Activated T-helper 17 cell treated with anti-CD3 and anti-CD28 coated beads, Interleukin-2, amount 50 U/mL, for 72 hours (primary cell): ENCODE measurements around the gene DHODH. TPM values are rescaled to one million over a fixed set of nuclear protein-coding genes. Genes with fewer than 3 reads are reported as not detected.

Experiments
- ATAC-seq: fragments of 150-1000 bp; cut with Tn5 transposase; replicated peaks from 2 replicates; pipeline ENCODE4 v1.10.0; 2021; ENCODE audit warnings: mild to moderate bottlenecking, moderate library complexity
- H3K27ac Mint-ChIP-seq: one replicate; pipeline ENCODE4 v1.8.0; 2022; ENCODE audit warnings: mixed read lengths
- H3K27me3 Mint-ChIP-seq: one replicate; pipeline ENCODE4 v1.8.0; 2022; ENCODE audit warnings: mixed read lengths
- H3K36me3 Mint-ChIP-seq: one replicate; pipeline ENCODE4 v1.8.0; 2022; ENCODE audit warnings: low read depth, mild to moderate bottlenecking, mixed read lengths
- H3K4me1 Mint-ChIP-seq: one replicate; pipeline ENCODE4 v1.8.0; 2022; ENCODE audit warnings: mixed read lengths
- H3K4me3 Mint-ChIP-seq: one replicate; pipeline ENCODE4 v1.8.0; 2022; ENCODE audit warnings: mild to moderate bottlenecking, mixed read lengths
- H3K9me3 Mint-ChIP-seq: one replicate; pipeline ENCODE4 v1.8.0; 2022; ENCODE audit warnings: mixed read lengths
- total RNA-seq, 2 donors: library from RNA; stranded (reverse); gene quantifications; one replicate each; pipeline ENCODE4 v1.2.3, GENCODE V29; 2022

DHODH gene
- total RNA-seq = 10 to 100 TPM; 14.9 to 22.1 TPM

DNA sequence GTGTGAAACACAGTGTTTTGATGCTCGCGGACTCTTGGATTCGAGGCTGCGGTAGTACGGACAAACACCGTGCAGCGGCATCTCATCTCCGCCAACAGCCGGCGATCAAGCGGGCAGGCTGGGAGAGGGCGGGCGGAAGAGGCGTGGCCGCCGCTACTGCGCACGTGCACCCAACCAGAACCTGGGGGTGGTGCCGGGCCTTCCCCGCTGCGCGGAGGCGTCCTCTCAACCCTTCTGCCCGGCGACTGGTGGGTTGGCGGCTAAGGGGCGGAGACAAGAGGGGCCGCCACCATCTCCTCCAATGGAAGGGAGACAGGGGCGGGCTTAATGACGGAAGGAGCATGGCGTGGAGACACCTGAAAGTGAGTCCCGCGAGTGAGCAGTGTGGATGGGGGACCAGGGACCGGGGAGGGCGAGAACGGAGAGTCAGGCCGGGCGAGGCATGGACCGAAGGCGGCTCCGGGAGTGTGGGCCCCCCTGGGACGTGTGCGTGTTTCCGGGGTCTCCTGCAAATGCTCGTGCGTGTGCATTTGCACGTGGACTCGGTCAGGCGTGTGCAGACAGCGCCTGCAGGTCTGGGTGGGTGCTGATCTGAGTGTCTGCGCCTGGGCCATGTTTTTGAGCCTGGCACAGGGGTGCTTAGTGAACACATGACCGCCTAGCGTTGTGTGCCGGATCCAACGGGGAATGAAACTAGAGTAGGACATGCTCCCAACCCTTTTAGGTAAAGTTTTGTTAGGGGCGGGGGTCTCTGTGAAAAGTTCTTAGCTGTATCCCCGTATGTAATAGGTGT lies at the start of gene DHODH:
Gene DHODH, plus strand, starts transcription at position 321 of the 793 bp plus-strand sequence. Its CDS starts 21 bp downstream, at position 342.
- no peaks in the 10 kb centered on the region for H3K27me3 Mint-ChIP-seq
- peak within 1 kb of the TSS; percentile 89 for H3K4me3 Mint-ChIP-seq
- peak within 1 kb of the TSS; percentile 89 for H3K27ac Mint-ChIP-seq
- H3K36me3 Mint-ChIP-seq = peaks cover 13% of the 10 kb centered on the region
- no peaks in the 10 kb centered on the region for H3K9me3 Mint-ChIP-seq
- ATAC-seq = peak; percentile 99
- peaks cover under 1% of the 10 kb centered on the region for H3K4me1 Mint-ChIP-seq

- Mint-ChIP-seq H3K4me1 (peaks cover 4% of the 10 kb centered on the region), H3K36me3 (no peaks in the 10 kb centered on the region), H3K4me3 (no peak overlapping the region), H3K9me3 (no peaks in the 10 kb centered on the region), H3K27ac (no peak overlapping the region), H3K27me3 (no peaks in the 10 kb centered on the region)
- ATAC-seq = peak; percentile 93
Measured at GRCh38 chr16:71961066-71962039, 47.2 kb upstream of the DHODH start.

GRCh38 chr16:71963125-71963875 lies 45.2 kb upstream of the DHODH start:
- no peaks in the 10 kb centered on the region for H3K27me3 Mint-ChIP-seq
- no peak overlapping the region for H3K27ac Mint-ChIP-seq
- no peaks in the 10 kb centered on the region for H3K36me3 Mint-ChIP-seq
- H3K4me3 Mint-ChIP-seq = no peak overlapping the region
- no peak for ATAC-seq
- no peaks in the 10 kb centered on the region for H3K9me3 Mint-ChIP-seq
- peaks cover 4% of the 10 kb centered on the region for H3K4me1 Mint-ChIP-seq

DNA sequence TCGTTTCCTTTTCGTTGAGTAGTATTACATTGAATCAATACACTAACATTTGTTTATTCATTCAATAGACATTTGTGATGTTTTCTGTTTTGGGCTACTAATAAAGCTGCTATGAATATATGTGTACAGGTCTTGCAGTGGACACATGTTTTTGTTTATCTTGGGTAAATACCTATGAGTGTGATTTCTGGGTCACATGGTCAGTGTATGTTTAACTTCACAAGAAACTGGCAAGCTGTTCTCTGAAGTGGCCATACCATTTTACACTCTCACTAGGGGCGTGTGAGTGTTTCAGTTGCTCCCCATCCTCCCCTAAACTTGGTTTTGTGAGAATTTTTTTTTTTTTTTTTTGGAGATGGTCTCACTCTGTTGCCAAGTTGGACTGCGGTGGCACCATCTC lies 43.3 kb upstream of the DHODH start:
- Mint-ChIP-seq H3K36me3 (no peaks in the 10 kb centered on the region), H3K27ac (no peak overlapping the region), H3K4me1 (peaks cover 4% of the 10 kb centered on the region), H3K9me3 (no peaks in the 10 kb centered on the region), H3K4me3 (no peak overlapping the region), H3K27me3 (no peaks in the 10 kb centered on the region)
- no peak for ATAC-seq

- H3K27me3 Mint-ChIP-seq = no peaks in the 10 kb centered on the region
- H3K4me1 Mint-ChIP-seq = no peaks in the 10 kb centered on the region
- H3K9me3 Mint-ChIP-seq = no peaks in the 10 kb centered on the region
- no peak overlapping the region for H3K4me3 Mint-ChIP-seq
- ATAC-seq = no peak
- no peaks in the 10 kb centered on the region for H3K36me3 Mint-ChIP-seq
- H3K27ac Mint-ChIP-seq = no peak overlapping the region
Measured at GRCh38 chr16:71966932-71967331, 41.6 kb upstream of the DHODH start.

GRCh38 chr16:71969353-71969752 lies 39.2 kb upstream of the DHODH start:
- Mint-ChIP-seq H3K4me1 (no peaks in the 10 kb centered on the region), H3K4me3 (no peak overlapping the region), H3K27me3 (no peaks in the 10 kb centered on the region), H3K9me3 (no peaks in the 10 kb centered on the region), H3K27ac (no peak overlapping the region), H3K36me3 (no peaks in the 10 kb centered on the region)
- ATAC-seq = no peak

- Mint-ChIP-seq H3K9me3 (no peaks in the 10 kb centered on the region), H3K4me1 (no peaks in the 10 kb centered on the region), H3K27ac (no peak overlapping the region)
Measured at GRCh38 chr16:71971571-71971970, 37.0 kb upstream of the DHODH start.

GRCh38 chr16:71972356-71972755 lies 36.2 kb upstream of the DHODH start:
- no peaks in the 10 kb centered on the region for H3K27me3 Mint-ChIP-seq
- H3K27ac Mint-ChIP-seq = no peak overlapping the region
- no peak overlapping the region for H3K4me3 Mint-ChIP-seq
- no peaks in the 10 kb centered on the region for H3K4me1 Mint-ChIP-seq
- H3K36me3 Mint-ChIP-seq = no peaks in the 10 kb centered on the region
- H3K9me3 Mint-ChIP-seq = no peaks in the 10 kb centered on the region
- no peak for ATAC-seq

More at GRCh38 chr16:71971571-71971970, 37.0 kb upstream of the DHODH start:
- Mint-ChIP-seq H3K27me3 (no peaks in the 10 kb centered on the region), H3K4me3 (no peak overlapping the region), H3K36me3 (no peaks in the 10 kb centered on the region)
- no peak for ATAC-seq

DNA sequence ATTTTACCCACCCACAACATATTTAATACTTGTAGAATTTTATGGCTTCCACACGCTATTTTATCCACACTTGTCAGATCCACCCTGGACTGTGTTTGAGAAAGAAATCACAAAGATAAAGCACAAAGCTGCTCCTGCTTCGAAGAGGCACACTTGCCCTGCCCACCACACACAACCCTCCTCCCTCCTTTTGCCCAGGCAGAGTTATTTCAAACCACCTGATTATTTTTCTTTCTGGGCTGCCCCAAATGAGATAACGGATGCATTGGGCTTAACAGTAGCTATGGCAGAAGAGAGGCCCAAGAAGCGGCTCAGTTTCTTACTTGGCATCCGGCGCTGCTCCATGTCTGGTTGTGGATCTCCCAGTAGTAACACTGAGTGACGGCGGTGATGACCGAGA lies 35.5 kb upstream of the DHODH start:
- Mint-ChIP-seq H3K9me3 (no peaks in the 10 kb centered on the region), H3K36me3 (no peaks in the 10 kb centered on the region), H3K27ac (no peak overlapping the region), H3K4me1 (no peaks in the 10 kb centered on the region), H3K4me3 (no peak overlapping the region), H3K27me3 (no peaks in the 10 kb centered on the region)
- no peak for ATAC-seq

DNA sequence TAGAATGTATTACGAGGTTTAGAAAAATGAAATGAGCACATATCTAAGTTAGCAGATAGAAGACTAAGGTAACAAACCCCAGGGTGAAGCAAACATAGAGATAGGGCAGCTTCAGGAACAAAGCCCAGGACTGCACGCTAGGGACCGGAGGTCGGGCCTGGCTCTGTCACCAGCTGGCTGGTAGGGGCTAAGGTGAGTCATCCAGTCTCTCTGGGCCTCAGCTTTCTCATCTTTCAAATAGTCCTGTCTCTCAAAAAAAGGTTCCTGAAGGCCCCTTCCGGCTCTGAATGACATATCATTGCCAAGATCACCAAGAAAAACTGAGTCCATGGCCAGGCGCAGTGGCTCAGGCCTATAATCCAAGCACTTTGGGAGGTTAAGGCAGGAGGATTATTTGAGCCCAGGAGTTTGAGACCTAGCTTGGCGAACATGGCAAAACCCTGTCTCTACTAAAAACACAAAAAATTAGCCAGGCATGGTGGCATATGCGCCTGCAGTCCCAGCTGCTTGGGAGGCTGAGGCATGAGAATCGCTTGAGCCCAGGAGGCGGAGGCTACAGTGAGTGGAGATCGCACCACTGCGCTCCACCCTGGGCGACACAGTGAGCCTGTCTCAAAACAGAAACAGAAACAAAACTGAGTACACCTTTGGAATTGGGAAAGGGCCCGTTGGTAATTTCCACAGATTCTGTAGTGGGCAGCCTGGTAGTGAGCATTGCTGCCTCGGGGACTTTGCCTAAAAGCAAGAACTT lies 34.3 kb upstream of the DHODH start:
- Mint-ChIP-seq H3K4me3 (no peak overlapping the region), H3K36me3 (no peaks in the 10 kb centered on the region), H3K27ac (no peak overlapping the region), H3K9me3 (no peaks in the 10 kb centered on the region), H3K27me3 (no peaks in the 10 kb centered on the region), H3K4me1 (no peaks in the 10 kb centered on the region)
- no peak for ATAC-seq

DNA sequence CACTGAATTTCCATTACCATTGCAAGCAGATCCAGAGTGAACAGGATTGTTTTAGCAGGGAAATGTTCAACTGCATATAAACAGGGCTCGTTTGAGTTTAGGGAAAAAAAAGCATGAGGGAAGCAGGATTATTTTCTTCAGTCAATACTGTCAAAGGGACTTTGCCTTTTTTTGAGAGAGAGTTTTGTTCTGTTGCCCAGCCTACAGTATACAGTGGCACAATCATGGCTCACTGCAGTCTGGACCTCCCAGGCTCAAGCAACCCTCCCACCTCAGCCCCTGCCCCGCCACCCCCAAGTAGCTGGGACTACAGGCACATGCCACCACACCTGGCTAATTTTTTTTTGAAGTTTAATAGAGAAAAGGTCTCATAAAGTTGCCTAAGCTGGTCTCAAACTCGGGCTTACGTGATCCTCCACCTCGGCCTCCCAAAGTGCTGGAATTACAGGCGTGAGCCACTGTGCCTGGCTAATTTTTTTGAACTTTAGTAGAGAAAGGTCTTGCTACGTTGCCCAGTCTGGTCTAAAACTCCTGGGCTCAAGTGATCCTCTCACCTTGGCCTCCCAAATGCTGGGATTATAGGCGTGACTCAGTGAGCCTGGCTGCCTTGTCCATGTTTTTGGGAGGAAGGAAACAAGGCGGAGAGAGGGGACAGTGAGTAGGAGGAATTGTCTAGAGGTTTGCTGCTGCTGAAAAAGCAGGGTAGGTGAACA lies 23.1 kb upstream of the DHODH start:
- Mint-ChIP-seq H3K27me3 (peaks cover 13% of the 10 kb centered on the region), H3K27ac (no peak overlapping the region), H3K4me1 (no peaks in the 10 kb centered on the region), H3K9me3 (no peaks in the 10 kb centered on the region), H3K36me3 (no peaks in the 10 kb centered on the region), H3K4me3 (no peak overlapping the region)
- ATAC-seq = no peak

GRCh38 chr16:71986131-71986530 lies 22.4 kb upstream of the DHODH start:
- Mint-ChIP-seq H3K36me3 (no peaks in the 10 kb centered on the region), H3K27me3 (peaks cover 13% of the 10 kb centered on the region), H3K4me1 (no peaks in the 10 kb centered on the region), H3K27ac (no peak overlapping the region), H3K9me3 (no peaks in the 10 kb centered on the region), H3K4me3 (no peak overlapping the region)
- ATAC-seq = no peak

- no peaks in the 10 kb centered on the region for H3K36me3 Mint-ChIP-seq
- no peak overlapping the region for H3K4me3 Mint-ChIP-seq
- ATAC-seq = no peak
- H3K9me3 Mint-ChIP-seq = no peaks in the 10 kb centered on the region
- H3K27me3 Mint-ChIP-seq = peaks cover 20% of the 10 kb centered on the region
- H3K27ac Mint-ChIP-seq = no peak overlapping the region
- H3K4me1 Mint-ChIP-seq = no peaks in the 10 kb centered on the region
Measured at GRCh38 chr16:71995038-71995437, 13.5 kb upstream of the DHODH start.
